Fibroblast of the aortic adventitia (primary cell): ENCODE data around the gene PAFAH1B2. TPM values are rescaled to one million over a fixed set of nuclear protein-coding genes. Genes with fewer than 3 reads are reported as not detected.

Experiments used
- DNase-seq: peaks from one replicate; pipeline ENCODE4 v3.0.0-alpha.2; 2010; ENCODE audit warnings: low read depth
- H3K4me3 ChIP-seq: 2 replicates; pipeline ENCODE4 v1.5.1; 2011; ENCODE audit warnings: low read depth, mild to moderate bottlenecking, control low read depth, low read length, moderate library complexity
- CTCF ChIP-seq: IDR thresholded peaks from 2 replicates; pipeline ENCODE4 v1.5.1; 2011; ENCODE audit warnings: mild to moderate bottlenecking, low read length, control low read depth, inconsistent platforms; ENCODE audit not compliant: insufficient read depth
- total RNA-seq: library from RNA; depleted of rRNA; stranded (reverse); fragments of >200 nt; gene quantifications from 2 replicates; pipeline ENCODE4 v1.2.3, GENCODE V29; 2012; ENCODE audit warnings: low replicate concordance

The PAFAH1B2 gene
- total RNA-seq, 1 donor: 161 TPM

- DNase-seq: no peak
- peak overlapping the region; percentile 87 for H3K4me3 ChIP-seq
Measured at GRCh38 chr11:117097389-117098268, 46.5 kb upstream of the PAFAH1B2 start.

GRCh38 chr11:117098269-117099232 is 45.5 kb upstream of the PAFAH1B2 start, which contains the start of gene SIK3:
TSS of gene SIK3 (minus strand) at chr11:117098428. CDS start at chr11:117098415, 13 bp downstream.
- peak; percentile 54 for TF ChIP-seq CTCF
- DNase-seq: peak; percentile 96
- H3K4me3 ChIP-seq: peak within 1 kb of the TSS; percentile 87

More at GRCh38 chr11:117097389-117098268, 46.5 kb upstream of the PAFAH1B2 start:
- no peak for TF ChIP-seq CTCF

GRCh38 chr11:117099696-117100095 is 44.4 kb upstream of the PAFAH1B2 start:
- H3K4me3 ChIP-seq: no peak overlapping the region
- no peak for TF ChIP-seq CTCF
- no peak for DNase-seq

- no peak overlapping the region for H3K4me3 ChIP-seq
- DNase-seq: no peak
- TF ChIP-seq CTCF: no peak
Measured at GRCh38 chr11:117100556-117100955, 43.5 kb upstream of the PAFAH1B2 start.

- no peak for TF ChIP-seq CTCF
- DNase-seq: no peak
- H3K4me3 ChIP-seq: no peak overlapping the region
Measured at GRCh38 chr11:117107701-117108590, 36.1 kb upstream of the PAFAH1B2 start.
